NB4 (cell line): ENCODE results near the gene POLD1.

Experiments
- CTCF ChIP-seq: IDR thresholded peaks from one replicate; pipeline ENCODE4 v1.5.1; 2012; ENCODE audit warnings: low read depth, low read length
- MYC ChIP-seq: IDR thresholded peaks from 2 replicates; pipeline ENCODE4 v1.6.1; 2011; ENCODE audit warnings: low read depth, low read length
- POLR2A ChIP-seq: IDR thresholded peaks from 2 replicates; pipeline ENCODE4 v1.6.1; 2011; ENCODE audit warnings: mild to moderate bottlenecking; ENCODE audit not compliant: insufficient read length; ENCODE audit errors: extremely low read depth

DNA sequence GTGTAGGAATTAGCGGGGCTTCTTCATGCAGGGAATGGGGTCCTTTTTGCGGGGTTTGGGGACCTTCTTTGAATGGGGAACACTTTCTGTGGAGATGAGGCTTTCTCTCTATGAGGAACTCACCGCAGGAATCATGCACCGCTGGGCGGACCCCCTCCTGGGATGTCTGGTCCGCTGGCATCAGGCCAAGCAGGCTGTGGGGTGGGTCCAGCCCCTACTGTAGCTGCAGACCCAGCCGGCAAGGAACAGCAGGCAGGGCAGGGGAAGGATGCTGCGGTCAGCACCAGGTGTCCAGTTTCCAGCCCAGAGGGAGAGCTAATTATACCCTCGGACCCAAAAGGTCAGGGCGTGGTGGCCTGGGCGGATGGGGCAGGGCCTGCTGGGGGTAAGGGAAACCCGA is 50.4 kb downstream of the POLD1 start:
- TF ChIP-seq POLR2A (no peak), CTCF (no peak), MYC (no peak)
